GM19099 (cell line): ENCODE measurements around the gene RGSL1.

Experiments used
- POLR2A ChIP-seq: IDR thresholded peaks from 3 replicates; pipeline ENCODE4 v1.6.1; 2011; ENCODE audit warnings: low read depth; ENCODE audit not compliant: insufficient read length; ENCODE audit errors: extremely low read depth

The RGSL1 gene

DNA sequence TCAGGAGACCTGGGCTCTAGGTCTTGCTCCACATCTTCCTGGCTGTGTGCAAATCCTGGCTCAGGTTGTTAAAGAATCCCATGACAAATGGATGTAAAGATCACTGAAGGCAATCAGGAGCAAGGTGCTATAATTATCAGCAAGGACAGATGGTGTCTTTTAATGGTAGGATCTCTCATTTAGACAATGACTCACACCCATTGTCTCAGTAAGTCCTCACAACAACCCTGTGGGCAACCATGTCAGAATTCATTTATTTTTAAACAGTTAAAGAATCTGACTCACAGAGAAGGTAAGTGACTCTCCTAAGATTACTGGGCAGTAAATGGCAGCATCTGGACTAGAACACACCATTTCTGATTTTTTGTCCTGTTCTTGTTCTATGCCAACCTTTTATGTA lies 106.3 kb downstream of the RGSL1 start:
- no peak for TF ChIP-seq POLR2A

- TF ChIP-seq POLR2A, result no peak
Observed at GRCh38 chr1:182560392-182560984, 110.5 kb downstream of the RGSL1 start.

- no peak for TF ChIP-seq POLR2A
Observed at GRCh38 chr1:182561456-182561855, 111.5 kb downstream of the RGSL1 start.

DNA sequence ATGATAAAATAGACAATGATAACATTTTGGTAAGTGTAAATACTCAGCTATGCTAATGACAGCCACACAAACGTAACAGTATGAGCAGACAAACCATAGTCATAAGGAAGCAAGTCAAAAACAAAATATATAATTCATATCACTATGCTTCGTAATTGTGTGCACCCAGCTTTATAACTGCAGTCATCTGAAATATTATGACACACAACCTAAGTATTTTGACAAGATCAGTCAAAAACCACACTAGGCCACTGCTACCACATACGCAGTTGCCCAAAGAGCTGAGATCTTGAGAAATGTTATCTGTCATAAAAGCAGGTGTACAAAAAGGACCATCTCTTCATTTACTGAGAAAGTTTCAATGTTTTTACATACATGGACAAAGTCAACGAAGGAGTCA lies 113.1 kb downstream of the RGSL1 start:
- no peak for TF ChIP-seq POLR2A

- TF ChIP-seq POLR2A, result no peak
Observed at GRCh38 chr1:182564406-182565004, 114.6 kb downstream of the RGSL1 start.

GRCh38 chr1:182565537-182565936 lies 115.6 kb downstream of the RGSL1 start:
- TF ChIP-seq POLR2A, result no peak

GRCh38 chr1:182567629-182568028 lies 117.7 kb downstream of the RGSL1 start:
- no peak for TF ChIP-seq POLR2A

- no peak for TF ChIP-seq POLR2A
Observed at GRCh38 chr1:182568647-182569284, 118.8 kb downstream of the RGSL1 start.

- no peak for TF ChIP-seq POLR2A
Observed at GRCh38 chr1:182569939-182570610, 120.1 kb downstream of the RGSL1 start.

DNA sequence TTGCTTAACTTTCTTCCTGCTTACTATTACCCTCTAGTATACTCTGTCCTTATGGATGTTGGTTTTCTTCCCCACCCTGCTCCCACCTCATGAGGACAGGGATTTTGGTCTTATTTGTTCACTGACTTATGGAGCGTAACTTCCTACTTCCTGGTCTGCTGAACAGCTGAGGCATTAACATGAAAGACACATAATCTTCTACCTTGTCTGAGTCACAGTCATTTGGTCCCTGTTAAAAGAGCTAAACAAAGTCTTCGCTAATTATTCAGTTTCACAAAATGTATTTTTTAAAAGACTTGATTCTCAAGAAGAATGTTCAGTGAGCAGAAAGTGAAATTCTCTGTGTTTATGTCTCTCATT lies 120.6 kb downstream of the RGSL1 start:
- TF ChIP-seq POLR2A, result no peak

GRCh38 chr1:182574156-182574555 lies 124.2 kb downstream of the RGSL1 start:
- no peak for TF ChIP-seq POLR2A

GRCh38 chr1:182575540-182576149 lies 125.7 kb downstream of the RGSL1 start:
- no peak for TF ChIP-seq POLR2A

GRCh38 chr1:182580736-182581135 lies 130.8 kb downstream of the RGSL1 start:
- no peak for TF ChIP-seq POLR2A

GRCh38 chr1:182584746-182585145 lies 134.8 kb downstream of the RGSL1 start:
- TF ChIP-seq POLR2A, result no peak

- TF ChIP-seq POLR2A, result no peak
Observed at GRCh38 chr1:182586380-182586779, 136.4 kb downstream of the RGSL1 start.

DNA sequence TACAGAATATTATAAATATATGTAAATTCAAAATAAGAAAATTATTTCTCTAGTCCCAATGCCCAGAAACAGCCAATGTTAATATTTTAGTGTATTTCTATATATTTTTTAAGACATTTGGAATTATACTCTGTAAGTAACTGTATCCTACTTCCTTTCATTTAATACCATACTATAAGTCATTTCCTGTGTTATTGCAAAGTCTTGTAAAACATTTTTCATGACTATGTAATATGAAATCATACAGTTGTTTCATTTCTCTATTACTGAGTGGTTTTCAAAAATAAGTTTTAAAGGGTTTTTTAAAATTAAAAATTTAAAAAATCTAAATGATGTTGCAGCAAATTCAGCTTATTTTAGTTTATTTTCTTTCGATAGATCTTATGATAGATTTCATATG lies 137.1 kb downstream of the RGSL1 start:
- TF ChIP-seq POLR2A, result no peak
